Inferior parietal cortex (tissue), 1 donor: ENCODE measurements around the gene ZNF500.
"Not testable (repeated sequence)": the region's sequence is repeated elsewhere in the genome, so short reads cannot be mapped to it uniquely, and the experiment has no call there.

ENCODE experiments used
- DNase-seq: peaks from one replicate; pipeline ENCODE4 v3.0.0-alpha.2; 2016; ENCODE audit errors: extremely low spot score

Gene ZNF500

DNA sequence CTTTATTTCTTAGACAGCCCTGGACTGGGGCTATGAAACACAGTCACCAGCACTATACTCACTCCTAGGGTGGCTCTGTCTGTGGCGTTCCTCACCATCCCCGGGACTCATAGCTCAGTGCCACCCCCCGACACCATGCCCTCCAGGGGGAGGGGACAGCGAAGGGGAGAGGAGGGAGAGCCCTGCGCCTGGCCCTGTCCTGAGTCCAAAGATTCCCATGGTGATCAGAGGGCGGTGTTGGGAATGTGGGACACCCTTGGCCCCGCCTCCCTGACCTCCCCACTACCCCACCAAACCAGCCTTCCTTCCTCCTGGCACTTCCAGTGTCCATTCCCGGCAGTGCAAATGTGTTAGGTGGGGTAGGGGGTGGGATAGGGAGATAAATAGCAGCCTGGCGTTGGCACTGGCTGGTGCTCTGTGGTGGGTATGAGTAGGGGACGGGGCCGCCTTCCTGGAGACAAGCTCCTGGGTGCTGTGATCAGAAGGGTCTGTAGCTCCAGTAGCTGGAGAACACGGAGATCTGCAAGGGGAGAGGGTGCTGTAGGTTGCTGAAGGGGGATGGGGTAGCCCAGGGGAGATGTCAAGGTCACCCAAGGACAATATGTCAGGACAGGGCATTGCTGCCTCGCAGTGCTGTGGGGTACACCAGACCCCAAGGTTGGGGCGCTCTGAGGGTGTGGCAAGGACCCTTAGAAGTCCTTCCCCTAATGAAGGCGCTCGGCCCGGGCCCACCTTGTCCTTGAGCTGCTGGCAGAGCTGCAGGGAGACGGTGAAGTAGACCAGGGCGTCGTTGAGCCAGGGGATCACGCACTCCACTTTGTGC is 30.2 kb upstream of the ZNF500 start:
- no peak for DNase-seq

DNA sequence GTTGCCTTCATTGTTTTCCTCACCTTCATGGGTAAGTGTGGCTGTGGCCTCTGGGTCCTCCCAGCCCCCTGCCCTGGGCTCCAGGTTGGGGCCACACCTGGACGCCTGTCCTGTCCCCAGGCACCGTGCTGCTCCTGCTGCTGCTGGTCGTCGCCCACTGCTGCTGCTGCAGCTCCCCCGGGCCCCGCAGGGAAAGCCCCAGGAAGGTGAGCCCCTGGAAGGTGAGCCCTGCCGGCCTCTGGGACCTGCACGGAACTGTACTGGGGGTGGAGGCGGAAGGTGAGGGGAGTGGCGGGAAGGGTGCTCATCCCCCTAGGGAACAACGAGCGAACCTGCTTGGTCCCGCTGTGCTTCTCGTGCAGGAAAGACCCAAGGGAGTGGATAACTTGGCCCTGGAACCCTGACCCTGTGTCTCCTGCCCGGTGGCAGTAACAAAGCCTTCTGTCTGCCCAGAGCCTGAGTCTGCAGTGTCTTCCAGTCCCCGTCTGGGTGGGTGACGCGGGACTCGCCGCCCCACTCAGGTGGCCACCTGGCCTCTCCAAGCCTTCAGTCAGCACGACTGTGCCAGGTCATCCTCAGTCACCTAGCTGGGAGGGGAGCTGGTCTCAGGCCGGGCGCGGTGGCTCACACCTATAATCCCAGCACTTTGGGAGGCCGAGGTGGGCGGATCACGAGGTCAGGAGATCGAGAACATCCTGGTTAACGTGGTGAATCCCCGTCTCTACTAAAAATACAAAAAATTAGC is 29.0 kb upstream of the ZNF500 start:
- DNase-seq, result no peak

DNA sequence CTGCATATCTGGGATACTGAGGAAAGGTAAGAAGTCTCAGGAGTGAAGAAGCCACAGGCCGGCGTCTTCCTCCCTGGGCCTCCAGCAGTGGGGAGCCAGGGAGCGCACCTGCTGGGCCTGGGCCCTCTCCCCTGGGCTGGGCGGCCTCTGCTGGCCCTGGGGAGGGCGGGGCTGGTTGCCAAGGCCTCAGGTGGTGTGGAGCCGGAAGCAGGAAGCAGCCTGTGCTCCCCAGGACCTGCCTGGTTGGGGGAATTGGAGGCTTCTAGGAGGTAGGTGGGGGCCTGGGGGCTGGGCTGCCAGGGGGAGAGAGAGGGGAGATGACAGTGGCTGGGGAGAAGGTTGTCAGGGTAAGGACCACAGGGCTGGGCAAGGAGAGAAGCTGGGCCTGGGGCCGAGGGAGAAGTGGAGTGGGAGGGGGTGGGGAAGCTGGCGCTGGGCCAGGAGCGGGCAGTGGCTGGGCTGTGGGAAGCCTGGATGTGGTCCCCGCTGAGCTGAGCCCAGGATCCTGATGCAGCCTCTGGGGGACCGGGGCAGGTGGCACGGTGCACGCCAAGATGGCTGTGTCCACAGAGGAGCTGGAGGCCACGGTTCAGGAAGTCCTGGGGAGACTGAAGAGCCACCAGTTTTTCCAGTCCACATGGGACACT is 28.3 kb upstream of the ZNF500 start, which contains the start of gene SMIM22:
Gene SMIM22 (plus strand): TSS at position 189 of the 647 bp plus-strand sequence. CDS start 366 bp downstream, at position 555.
- DNase-seq, result no peak

DNA sequence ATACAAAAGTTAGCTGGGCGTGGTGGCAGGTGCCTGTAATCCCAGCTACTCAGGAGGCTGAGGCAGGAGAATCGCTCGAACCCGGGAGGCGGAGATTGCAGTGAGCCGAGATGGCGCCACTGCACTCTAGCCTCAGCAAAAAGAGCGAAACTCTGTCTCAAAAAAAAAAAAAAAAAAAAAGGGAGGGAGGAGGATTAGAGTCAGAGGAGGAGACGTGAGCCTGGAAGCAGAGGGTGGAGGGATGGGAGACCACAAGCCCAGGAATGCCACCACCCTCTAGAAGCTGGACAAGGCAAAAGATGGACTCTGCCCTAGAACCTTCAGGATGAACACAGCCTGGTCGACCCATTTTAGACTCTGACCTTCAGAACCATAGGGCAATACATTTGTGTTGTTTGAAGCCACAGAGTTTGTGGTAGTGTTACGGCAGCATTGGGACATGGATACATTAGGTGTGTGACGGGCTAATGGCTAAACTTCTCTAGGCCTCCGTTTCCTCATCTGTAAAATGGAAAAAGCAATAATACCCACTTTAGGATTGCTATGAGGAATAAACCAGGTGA is 26.1 kb upstream of the ZNF500 start:
- DNase-seq, result no peak

DNA sequence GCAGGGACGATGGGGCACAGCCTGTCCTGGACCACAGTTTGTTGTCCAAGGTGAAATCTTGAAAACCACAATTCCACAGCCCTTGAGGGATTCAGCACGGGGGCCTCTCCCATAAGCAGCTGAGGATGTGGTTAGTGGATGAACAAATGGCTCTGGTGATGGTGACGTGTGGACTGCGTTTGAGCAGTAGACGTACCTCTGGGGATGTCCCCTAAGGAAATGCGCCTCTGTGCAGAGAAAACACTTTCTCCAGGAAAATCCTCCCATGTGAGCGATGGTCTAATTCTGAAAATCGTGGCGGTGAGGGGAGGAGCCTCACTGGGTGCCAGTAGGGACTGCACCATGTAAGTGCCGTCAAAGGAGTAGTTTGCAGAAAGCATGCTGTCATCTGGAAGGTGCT is 23.9 kb upstream of the ZNF500 start:
- DNase-seq, result no peak

DNA sequence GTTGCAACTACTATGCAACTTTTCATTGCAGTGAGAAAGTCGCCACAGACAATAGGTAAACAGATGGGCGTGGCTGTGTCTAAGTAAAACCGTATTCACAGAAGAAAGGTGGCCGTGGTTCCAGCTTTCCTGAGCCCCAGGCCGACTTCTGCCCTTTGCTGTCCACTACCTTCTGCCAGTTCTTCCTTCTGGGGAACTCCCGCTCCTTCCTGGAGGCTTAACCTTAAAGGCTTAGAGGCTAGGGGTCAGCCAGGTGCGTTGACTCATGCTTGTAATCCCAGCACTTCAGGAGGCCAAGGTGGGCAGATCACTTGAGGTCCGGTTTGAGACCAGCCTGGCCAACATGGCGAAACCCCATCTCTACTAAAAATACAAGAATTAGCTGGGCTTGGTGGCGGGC is 23.3 kb upstream of the ZNF500 start:
- no peak for DNase-seq

DNA sequence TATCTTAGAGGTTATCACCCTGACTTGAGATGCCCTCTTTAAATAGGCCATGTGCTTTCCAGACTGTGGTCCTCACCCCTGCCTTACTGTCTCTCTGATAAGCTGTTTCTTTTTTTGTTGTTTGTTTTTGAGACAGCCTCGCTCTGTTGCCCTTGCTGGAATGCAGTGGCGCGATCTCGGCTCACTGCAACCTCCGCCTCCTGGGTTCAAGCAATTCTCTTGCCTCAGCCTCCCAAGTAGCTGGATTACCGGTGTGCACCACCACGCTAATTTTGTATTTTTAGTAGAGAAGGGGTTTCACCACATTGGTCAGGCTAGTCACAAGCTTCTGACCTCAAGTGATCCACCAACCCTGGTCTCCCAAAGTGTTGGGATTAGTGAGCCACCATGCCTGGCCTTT is 21.9 kb upstream of the ZNF500 start:
- DNase-seq, result no peak

DNA sequence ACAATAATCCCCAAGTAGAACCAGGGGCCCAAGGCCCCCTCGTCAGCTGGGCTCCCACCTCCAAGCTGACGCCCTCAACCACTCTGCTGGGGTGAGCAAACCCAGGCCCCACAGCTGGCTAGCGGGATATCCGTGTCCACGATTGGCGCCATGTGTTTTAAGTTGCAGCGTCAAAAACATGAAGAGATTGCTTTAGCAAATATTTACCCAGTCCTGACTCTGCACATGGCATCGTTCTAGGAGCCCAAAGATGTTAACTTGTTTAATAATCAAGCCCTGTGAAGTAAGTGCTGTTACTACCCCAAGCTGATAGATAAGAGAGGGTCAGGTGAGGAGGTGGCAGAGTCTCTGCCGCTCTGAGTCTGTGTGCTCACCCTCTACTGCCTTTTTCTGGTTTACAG is 21.5 kb upstream of the ZNF500 start:
- DNase-seq, result no peak

DNA sequence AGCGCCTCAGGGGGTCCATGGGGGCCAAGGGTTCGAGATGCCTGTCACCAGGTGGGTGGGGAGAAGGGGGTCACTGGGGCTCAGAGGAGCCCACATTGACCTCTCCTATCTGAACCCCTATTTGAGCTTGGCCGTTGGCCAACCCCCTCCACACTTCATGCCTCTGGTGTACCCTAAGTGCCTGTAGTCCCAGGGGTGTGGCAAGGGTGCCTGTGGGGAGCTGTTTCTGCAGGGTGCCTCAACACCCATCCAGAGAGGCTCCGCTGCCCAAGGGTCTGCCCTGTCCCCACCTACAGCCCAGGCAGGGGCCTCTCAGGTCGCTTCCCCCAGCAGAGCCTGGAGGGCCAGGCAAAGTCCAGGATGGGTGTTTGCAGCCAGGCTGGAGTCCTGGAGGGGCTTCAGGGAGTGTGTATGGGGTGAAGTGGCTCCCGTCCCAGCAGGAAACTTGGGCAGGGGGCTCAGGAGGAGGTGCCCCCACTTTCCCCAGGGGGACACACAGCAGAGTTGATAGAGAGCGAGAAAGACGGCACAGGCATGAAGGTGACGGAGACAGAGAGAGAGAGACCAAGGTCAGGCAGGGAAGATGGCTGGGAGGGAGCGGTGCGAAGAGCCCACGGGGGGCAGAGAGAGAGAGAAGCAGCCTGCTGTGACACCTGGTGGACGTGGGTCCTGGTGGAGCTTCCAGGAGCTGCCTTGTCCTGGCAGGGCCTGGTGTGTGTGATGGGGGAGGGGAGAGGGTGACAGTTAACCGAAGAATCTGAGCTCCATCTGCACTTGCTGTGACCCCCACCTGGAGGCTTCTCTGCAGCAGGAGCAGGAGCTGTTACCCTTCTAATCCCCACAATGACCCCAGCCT is 20.9 kb upstream of the ZNF500 start, which contains the start of gene SEPTIN12:
Gene SEPTIN12 (minus strand): TSS at position 719 of the 856 bp plus-strand sequence. CDS start 700 bp downstream, at position 19.
- DNase-seq, result no peak

DNA sequence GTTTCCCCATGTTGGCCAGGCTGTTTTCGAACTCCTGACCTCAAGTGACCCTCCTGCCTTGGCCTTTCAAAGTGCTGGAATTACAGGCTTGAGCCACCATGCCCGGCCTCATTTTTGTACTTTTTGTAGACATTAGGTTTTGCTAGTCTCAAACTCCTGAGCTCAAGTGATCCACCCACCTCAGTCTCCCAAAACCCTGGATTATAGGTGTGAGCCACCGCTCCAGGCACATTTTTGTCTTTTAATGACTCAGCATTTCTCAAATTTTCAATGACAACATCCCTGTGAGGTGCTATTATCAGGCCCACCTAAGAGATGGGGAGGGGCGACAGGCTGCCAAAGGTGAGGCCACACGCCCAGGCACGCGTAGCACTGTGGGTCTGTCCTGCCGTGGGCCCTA is 20.1 kb upstream of the ZNF500 start:
- no peak for DNase-seq

DNA sequence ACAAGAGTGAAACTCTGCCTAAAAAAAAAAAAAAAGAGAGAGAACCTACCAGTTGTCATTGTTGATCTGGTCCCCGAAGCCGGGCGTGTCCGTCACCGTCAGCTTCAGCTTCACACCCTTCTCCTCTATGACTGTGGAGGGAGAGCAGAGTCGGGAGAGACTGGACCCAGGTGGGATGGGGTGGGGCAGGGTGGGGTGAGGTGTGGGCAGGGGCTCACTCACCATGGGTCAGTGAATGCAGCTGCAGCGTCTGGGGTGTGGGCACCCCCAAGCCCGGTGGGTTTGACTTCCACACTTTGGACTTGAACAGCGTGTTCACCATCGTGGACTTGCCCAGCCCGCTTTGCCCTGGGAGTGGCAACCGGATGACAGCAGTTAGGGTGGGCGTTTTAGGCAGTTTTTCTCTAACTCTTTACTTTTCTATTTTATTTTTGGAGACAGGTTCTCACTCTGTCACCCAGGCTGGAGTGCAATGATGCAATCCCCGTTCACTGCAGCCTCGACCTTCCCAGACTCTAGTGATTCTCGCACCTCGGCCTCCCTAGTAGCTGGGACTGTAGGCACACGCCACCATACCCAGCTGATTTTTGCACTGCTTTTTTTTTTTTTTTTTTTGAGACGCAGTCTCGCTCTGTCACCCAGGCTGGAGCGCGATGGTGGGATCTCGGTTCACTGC is 18.9 kb upstream of the ZNF500 start:
- DNase-seq, result no peak

DNA sequence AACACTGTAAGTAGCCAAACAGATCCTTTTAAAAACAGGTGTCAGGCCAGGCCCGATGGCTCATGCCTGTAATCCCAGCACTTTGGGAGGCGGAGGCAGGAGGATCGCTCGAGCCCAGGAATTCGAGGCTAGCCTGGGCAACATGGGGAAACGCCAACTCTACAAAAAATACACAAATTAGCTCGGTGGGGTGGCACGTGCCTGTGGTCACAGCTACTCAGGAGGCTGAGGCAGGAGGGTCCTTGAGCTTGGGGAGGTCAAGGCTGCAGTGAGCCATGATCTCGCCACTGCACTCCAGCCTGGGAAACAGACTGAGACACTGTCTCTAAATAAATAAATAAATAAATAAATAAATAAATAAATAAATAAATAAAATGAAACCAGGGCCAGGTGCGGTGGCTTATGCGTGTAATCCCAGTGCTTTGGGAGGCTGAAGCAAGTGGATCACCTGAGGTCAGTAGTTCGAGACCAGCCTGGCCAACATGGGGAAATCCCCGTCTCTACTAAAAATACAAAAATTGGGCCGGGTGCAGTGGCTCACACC is 17.6 kb upstream of the ZNF500 start:
- not testable (repeated sequence) for DNase-seq

DNA sequence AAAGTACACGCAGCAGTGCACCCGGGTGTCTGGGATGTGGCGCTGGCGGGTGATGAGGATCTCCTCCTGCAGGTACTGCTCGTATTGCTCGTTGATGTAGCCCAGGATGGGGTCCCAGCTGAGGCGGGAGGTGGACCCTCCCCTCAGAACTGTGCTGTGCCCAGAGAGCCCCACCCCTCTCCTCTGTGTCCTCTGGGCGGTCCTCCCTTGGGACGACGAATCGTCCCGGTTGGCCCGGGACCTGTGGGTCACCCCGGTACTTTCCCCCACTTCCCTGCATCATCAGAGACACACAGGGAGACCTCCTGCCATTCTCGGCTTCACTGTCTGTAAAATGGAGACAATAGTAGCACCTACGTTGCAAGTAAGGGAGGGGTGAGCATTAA is 17.0 kb upstream of the ZNF500 start:
- DNase-seq, result no peak

DNA sequence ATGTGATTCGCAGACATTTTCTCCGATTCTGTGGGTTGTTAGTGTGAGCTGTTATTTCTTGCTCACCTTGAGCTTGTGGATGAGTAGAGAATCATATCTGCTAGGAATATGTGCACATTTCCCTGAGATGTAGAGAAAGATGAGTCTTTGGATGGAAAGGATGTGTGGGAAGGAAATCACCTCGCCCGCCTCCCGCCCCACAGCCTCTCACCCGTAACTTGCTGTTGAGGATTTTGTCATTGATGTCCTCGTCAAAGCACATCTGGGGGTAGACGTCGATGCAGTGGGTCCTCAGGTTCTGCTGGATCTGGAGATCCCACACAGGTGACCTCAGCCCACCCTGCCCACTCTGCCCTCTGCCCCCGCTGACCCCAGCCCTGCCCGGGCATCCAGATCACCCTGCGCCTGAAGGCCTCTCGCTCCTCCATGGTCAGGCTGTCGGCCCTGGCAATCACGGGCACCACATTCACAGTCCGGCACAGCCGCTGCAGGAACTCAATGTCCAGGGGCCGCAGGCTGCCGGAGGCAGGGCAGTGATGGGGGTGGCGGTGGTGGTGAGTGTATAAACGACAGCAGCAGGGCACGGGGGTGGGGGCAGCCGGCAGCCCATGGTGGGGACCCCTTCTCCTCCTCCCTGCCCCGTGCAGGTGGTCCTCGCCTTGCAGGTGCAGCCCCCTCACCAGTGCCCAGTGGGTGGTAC is 16.4 kb upstream of the ZNF500 start:
- DNase-seq, result no peak

DNA sequence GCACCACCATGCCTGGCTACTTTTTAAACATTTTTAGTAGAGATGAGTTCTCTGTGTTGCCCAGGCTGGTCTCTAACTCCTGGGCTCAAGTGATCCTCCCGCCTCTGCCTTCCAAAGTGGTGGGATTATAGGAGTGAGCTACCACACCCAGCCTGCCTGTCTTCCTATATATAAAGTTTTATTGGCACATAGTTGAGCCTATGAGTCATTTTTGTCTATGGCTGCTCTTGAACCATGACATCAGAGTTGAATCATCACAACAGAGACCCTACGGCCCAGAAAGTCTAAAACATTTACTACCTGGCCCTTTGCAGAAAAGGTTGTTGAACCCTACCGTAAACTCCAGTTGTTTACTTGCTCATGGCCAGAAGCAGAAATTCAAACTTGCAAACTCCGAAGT is 13.3 kb upstream of the ZNF500 start:
- DNase-seq, result no peak

DNA sequence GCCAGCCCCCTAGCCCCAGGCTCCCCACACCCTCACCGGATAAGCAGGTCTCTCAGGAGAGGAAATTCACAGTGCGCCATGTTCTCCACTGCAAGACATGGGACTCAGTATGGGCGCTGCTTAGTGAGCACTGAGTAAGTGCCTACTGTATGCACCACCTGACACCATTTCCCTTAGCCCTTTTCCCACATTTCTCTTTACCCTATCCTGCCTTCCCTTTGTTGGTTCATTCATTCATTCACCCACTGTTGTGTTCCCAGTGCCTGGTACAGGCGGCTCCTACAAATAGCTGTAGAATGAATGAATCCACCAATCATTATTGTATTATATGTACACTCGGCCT is 11.1 kb upstream of the ZNF500 start:
- no peak for DNase-seq

DNA sequence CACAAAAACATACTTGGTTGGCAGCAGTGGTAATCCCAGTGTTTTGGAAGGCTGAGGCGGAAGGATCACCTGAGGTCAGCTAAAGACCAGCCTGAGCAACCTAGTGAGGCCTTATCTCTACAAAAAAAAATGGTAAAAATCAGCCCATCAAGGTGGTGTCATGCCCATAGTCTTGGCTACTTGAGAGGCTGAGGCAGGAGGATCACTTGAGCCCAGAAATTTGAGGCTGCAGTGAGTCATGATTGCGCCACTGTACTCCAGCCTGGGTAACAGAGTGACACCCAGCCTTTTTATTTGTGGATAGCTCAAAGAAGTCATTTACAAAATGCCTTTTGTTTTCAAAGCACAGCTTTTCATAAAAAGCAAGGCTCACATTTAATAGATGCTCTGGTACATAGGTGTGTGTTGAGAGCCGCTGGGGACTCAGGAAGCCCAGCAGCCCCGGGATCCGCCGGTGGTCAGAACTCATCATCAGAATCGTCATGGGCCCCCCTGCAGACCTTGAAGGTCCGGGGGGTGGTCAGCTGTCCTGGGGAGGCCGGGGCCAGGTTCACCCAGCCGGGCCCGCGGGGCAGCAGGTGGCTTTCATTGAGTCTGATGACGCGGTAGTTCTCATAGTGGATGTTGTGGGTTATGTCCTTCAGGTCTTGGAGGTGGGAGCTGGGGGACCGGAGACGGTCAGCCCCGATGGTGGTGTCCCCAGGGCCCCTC is 10.5 kb upstream of the ZNF500 start:
- no peak for DNase-seq

DNA sequence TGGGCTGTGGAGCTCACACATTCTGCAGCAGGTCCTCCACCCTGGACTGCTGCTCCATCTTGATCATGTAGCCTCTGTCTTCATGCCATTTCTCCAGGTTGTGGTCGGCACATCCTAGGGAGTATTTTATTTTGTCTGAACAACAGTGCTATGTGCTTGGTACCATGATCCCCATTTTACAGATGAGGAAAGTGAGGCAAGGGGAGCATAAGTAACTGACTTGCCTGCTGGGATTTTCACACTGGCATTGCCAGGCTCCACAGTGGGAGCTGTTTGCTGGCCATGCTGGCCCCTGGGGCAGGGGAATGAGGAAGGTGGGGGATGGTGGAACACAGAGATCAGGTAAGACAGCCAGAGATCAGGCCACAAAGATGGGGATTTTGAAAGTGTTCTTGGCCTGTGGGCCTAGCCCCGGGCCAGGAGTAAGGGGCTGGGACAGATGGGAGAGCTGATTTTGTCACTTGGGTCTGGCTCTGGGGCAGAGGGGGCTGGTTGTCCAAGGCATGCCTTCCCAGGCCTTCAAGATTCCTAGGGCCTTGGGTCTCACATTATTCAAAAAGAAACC is 9.3 kb upstream of the ZNF500 start:
- DNase-seq, result no peak

DNA sequence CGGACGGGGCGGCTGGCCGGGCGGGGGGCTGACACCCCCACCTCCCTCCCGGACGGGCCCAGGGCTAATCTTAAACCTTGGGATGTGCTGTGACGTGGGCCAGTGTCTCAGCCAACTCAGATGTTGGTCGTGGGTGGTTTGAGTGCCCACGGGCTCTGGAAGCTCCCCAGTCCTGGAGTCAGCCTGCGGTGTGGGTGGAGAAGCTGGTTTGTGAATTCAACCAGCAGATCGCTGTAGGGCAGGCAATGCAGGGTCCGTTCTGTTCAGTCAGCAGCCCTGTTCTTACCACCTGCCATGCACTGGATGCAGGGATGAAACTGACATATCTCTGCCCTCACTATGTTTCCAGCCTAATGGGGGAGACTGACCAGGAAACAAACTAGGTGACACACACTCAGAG is 8.0 kb upstream of the ZNF500 start:
- no peak for DNase-seq
